ENCODE results near the gene LY6G6C. TPM values are rescaled to one million over a fixed set of nuclear protein-coding genes. Genes with fewer than 3 reads are reported as not detected.
A peak's percentile ranks its signal among the peaks of the same experiment; 100 is the strongest.

LY6G6C gene
- total RNA-seq, 1 donor from 2014 or later = not detected

DNA sequence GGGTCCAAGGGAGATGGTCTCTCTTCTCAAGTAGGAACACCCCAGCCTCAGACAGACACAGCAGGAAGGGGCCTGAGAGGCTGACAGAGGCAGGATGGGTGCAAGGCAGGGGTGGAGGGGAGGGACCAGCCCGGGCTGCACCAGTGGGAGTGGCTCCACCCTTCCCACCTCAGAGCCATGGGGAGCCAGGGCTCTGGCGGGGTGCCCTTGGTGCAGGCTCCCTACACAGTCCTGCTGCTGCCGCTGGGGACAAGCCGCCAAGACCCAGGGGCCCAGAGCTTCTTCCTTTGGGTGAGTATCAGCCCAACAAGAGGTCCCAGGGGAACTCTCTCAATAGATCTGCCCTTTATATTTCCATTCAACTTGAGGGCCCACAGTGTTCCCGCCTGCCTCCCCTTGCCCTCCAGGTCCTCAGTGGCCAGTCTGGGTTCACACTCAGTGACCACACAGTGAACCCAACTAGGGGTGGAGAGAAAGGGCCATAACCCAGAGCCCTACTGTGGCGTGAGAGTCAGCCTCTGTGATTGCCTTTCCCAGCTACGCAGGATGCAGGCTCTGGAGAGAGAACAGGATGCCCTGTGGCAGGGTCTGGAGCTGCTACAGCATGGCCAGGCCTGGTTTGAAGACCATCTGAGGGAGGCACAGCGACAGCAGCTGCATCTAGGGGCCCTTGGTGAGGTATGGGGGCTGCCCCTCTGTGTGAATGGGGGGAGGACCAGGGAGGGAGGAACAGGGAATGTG, 41.5 kb upstream of the LY6G6C start:
- H3K4me2 ChIP-seq = peak overlapping the region; percentile 73
- TF ChIP-seq EZH2 (IDR thresholded peaks at IDR 0.05) = no peak
- TF ChIP-seq EZH2phosphoT487 (IDR thresholded peaks at IDR 0.05) = no peak
- TF ChIP-seq, protein P1, sequence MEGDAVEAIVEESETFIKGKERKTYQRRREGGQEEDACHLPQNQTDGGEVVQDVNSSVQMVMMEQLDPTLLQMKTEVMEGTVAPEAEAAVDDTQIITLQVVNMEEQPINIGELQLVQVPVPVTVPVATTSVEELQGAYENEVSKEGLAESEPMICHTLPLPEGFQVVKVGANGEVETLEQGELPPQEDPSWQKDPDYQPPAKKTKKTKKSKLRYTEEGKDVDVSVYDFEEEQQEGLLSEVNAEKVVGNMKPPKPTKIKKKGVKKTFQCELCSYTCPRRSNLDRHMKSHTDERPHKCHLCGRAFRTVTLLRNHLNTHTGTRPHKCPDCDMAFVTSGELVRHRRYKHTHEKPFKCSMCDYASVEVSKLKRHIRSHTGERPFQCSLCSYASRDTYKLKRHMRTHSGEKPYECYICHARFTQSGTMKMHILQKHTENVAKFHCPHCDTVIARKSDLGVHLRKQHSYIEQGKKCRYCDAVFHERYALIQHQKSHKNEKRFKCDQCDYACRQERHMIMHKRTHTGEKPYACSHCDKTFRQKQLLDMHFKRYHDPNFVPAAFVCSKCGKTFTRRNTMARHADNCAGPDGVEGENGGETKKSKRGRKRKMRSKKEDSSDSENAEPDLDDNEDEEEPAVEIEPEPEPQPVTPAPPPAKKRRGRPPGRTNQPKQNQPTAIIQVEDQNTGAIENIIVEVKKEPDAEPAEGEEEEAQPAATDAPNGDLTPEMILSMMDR (IDR thresholded peaks at IDR 0.05) = no peak
- no peak overlapping the region for H3K9ac ChIP-seq
- H3K36me3 ChIP-seq = no peaks in the 10 kb centered on the region
- Mint-ChIP-seq H3K27ac (peak overlapping the region; percentile 96), H3K4me3 (peak overlapping the region; percentile 54), H3K4me1 (peaks cover 29% of the 10 kb centered on the region), H3K9me3 (no peaks in the 10 kb centered on the region), H3K36me3 (peaks cover 38% of the 10 kb centered on the region), H3K27me3 (ENCODE audit: insufficient read depth, low read depth) (peaks cover 4% of the 10 kb centered on the region)
- peak overlapping the region; percentile 67 for H3K27ac ChIP-seq
- no peak overlapping the region for H2AFZ ChIP-seq (replicated peaks)
- no peak for DNase-seq (ENCODE audit: low spot score)
- peaks cover 23% of the 10 kb centered on the region for H3K4me1 ChIP-seq
- H3K9me3 ChIP-seq (ENCODE audit: low read depth) = no peaks in the 10 kb centered on the region
- H3F3A ChIP-seq (ENCODE audit: low read depth) = peaks cover 18% of the 10 kb centered on the region
- no peaks in the 10 kb centered on the region for H3K27me3 ChIP-seq
- H3K4me3 ChIP-seq = no peak overlapping the region
- no peaks in the 10 kb centered on the region for H4K20me1 ChIP-seq (ENCODE audit: low read depth)
- no peaks in the 10 kb centered on the region for H3K79me2 ChIP-seq (ENCODE audit: low read depth)

DNA sequence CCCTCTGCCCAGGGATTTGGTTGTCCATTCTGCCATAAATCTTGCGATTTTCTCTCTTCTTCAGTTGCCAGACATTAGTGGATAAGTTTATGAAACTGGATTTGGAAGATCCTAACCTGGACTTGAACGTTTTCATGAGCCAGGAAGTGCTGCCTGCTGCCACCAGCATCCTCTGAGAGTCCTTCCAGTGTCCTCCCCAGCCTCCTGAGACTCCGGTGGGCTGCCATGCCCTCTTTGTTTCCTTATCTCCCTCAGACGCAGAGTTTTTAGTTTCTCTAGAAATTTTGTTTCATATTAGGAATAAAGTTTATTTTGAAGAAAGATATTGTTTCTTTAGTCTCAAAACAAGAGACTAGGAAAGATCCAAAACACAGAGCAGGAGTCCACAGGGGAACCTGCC, 40.8 kb upstream of the LY6G6C start, which contains the start of gene SAPCD1:
SAPCD1 (plus strand) TSS at position 301 of the 400 bp plus-strand sequence. CDS start 399 bp downstream, outside the sequence.
- H3K4me1 Mint-ChIP-seq = peaks cover 29% of the 10 kb centered on the region
- peaks cover 23% of the 10 kb centered on the region for H3K4me1 ChIP-seq
- no peaks in the 10 kb centered on the region for H3K79me2 ChIP-seq (ENCODE audit: low read depth)
- H2AFZ ChIP-seq (replicated peaks) = no peak within 1 kb of the TSS
- peak within 1 kb of the TSS; percentile 96 for H3K27ac Mint-ChIP-seq
- H3K4me3 Mint-ChIP-seq = peak within 1 kb of the TSS; percentile 54
- H3K9me3 ChIP-seq (ENCODE audit: low read depth) = no peaks in the 10 kb centered on the region
- no peaks in the 10 kb centered on the region for H3K36me3 ChIP-seq
- no peak for TF ChIP-seq EZH2phosphoT487 (IDR thresholded peaks at IDR 0.05)
- TF ChIP-seq EZH2 (IDR thresholded peaks at IDR 0.05) = no peak
- TF ChIP-seq, protein P1 (IDR thresholded peaks at IDR 0.05) = no peak
- no peaks in the 10 kb centered on the region for H3K9me3 Mint-ChIP-seq
- H3K27me3 Mint-ChIP-seq (ENCODE audit: insufficient read depth, low read depth) = peaks cover 4% of the 10 kb centered on the region
- no peaks in the 10 kb centered on the region for H3K27me3 ChIP-seq
- H3K27ac ChIP-seq = peak within 1 kb of the TSS; percentile 67
- H3K4me3 ChIP-seq = no peak within 1 kb of the TSS
- no peak for DNase-seq (ENCODE audit: low spot score)
- H3K4me2 ChIP-seq = peak within 1 kb of the TSS; percentile 73
- H3K9ac ChIP-seq = no peak within 1 kb of the TSS
- H3F3A ChIP-seq (ENCODE audit: low read depth) = peaks cover 18% of the 10 kb centered on the region
- peaks cover 40% of the 10 kb centered on the region for H3K36me3 Mint-ChIP-seq
- no peaks in the 10 kb centered on the region for H4K20me1 ChIP-seq (ENCODE audit: low read depth)

DNA sequence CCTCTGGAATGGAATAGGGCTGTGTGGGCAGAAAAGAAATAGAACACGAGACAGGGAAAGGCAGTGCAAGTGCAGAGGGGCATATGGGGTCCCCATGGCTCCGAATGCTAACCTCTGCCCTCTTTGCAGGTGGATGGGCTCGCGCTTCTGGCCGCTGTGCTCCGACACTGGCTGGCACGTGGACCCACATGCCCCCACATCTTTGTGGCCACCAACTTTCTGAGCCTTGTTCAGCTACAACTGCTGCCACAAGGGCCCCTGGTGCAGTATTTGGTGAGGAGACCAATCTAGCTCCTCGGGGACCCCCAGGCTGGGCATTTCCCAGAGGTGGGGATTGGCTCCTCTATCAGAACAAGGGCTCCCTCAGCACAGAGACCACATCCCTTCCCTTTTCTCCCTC, 39.8 kb upstream of the LY6G6C start:
- Mint-ChIP-seq H3K9me3 (no peaks in the 10 kb centered on the region), H3K36me3 (peaks cover 40% of the 10 kb centered on the region)
- TF ChIP-seq EZH2phosphoT487 (IDR thresholded peaks at IDR 0.05) = no peak
- no peak for TF ChIP-seq EZH2 (IDR thresholded peaks at IDR 0.05)
- TF ChIP-seq, protein P1 (IDR thresholded peaks at IDR 0.05) = no peak

More for the DNA sequence above, 39.8 kb upstream of the LY6G6C start:
- no peak for DNase-seq (ENCODE audit: low spot score)
- no peak overlapping the region for H3K4me3 Mint-ChIP-seq
- Histone ChIP-seq H3K79me2 (ENCODE audit: low read depth) (no peaks in the 10 kb centered on the region), H3K36me3 (no peaks in the 10 kb centered on the region), H3F3A (ENCODE audit: low read depth) (peaks cover 18% of the 10 kb centered on the region), H3K4me3 (no peak overlapping the region), H3K4me2 (no peak overlapping the region), H3K9ac (no peak overlapping the region), H3K9me3 (ENCODE audit: low read depth) (no peaks in the 10 kb centered on the region), H4K20me1 (ENCODE audit: low read depth) (no peaks in the 10 kb centered on the region), H3K27ac (no peak overlapping the region), H3K4me1 (peaks cover 19% of the 10 kb centered on the region), H2AFZ (replicated peaks) (no peak overlapping the region), H3K27me3 (no peaks in the 10 kb centered on the region)
- peaks cover 27% of the 10 kb centered on the region for H3K4me1 Mint-ChIP-seq
- peaks cover 7% of the 10 kb centered on the region for H3K27me3 Mint-ChIP-seq (ENCODE audit: insufficient read depth, low read depth)
- H3K27ac Mint-ChIP-seq = peak overlapping the region; percentile 13

Measured in neural progenitor cell (in vitro differentiated cells).